ENCODE measurements around the gene PANX3.
A peak's percentile ranks its signal among the peaks of the same experiment; 100 is the strongest.

Gene PANX3

GRCh38 chr11:124622531-124623451 lies 11.6 kb downstream of the PANX3 start, which contains the start of gene TBRG1:
Gene TBRG1 (plus strand): TSS chr11:124622864. CDS start chr11:124623084, 220 bp downstream.
- DNase-seq = peak; percentile 82 to 85

- no peak for DNase-seq
These were observed 12.8 kb downstream of the PANX3 start for GRCh38 chr11:124623861-124624525.

GRCh38 chr11:124625504-124626168 lies 14.4 kb downstream of the PANX3 start:
- no peak for DNase-seq

GRCh38 chr11:124627546-124627945 lies 16.3 kb downstream of the PANX3 start:
- no peak for DNase-seq

GRCh38 chr11:124629961-124630360 lies 18.7 kb downstream of the PANX3 start:
- no peak for DNase-seq

- DNase-seq = no peak
These were observed 22.1 kb downstream of the PANX3 start for GRCh38 chr11:124633355-124633754.

GRCh38 chr11:124635932-124636331 lies 24.7 kb downstream of the PANX3 start:
- DNase-seq = no peak

GRCh38 chr11:124638500-124638899 lies 27.3 kb downstream of the PANX3 start:
- DNase-seq = no peak

GRCh38 chr11:124639186-124639585 lies 28.0 kb downstream of the PANX3 start:
- DNase-seq = no peak

- no peak for DNase-seq
These were observed 29.4 kb downstream of the PANX3 start for GRCh38 chr11:124640666-124641065.

- DNase-seq = no peak
These were observed 31.4 kb downstream of the PANX3 start for GRCh38 chr11:124642628-124643027.

GRCh38 chr11:124643042-124643604 lies 31.9 kb downstream of the PANX3 start:
- no peak for DNase-seq

GRCh38 chr11:124643605-124644425 lies 32.6 kb downstream of the PANX3 start:
- no peak for DNase-seq

- DNase-seq = peak; percentile 27 to 39
These were observed 33.4 kb downstream of the PANX3 start for GRCh38 chr11:124644426-124645280.

GRCh38 chr11:124646148-124646547 lies 34.9 kb downstream of the PANX3 start:
- DNase-seq = no peak

- DNase-seq = no peak
These were observed 37.4 kb downstream of the PANX3 start for GRCh38 chr11:124648610-124649009.

- no peak for DNase-seq
These were observed 45.8 kb downstream of the PANX3 start for GRCh38 chr11:124656774-124657630.

GRCh38 chr11:124657904-124658303 lies 46.7 kb downstream of the PANX3 start:
- DNase-seq = no peak

GRCh38 chr11:124658501-124658900 lies 47.3 kb downstream of the PANX3 start:
- DNase-seq = no peak

GRCh38 chr11:124658986-124659385 lies 47.8 kb downstream of the PANX3 start:
- no peak for DNase-seq
